HG03558 (cell line): ENCODE data around the gene LSAMP.
A peak's percentile ranks its signal among the peaks of the same experiment; 100 is the strongest.
"Not testable (repeated sequence)": the region's sequence is repeated elsewhere in the genome, so short reads cannot be mapped to it uniquely, and the experiment has no call there.

Source experiments
- ATAC-seq: cut with Tn5 transposase; IDR thresholded peaks from one replicate; pipeline ENCODE4 v1.9.1; 2021; ENCODE audit warnings: moderate number of reproducible peaks; ENCODE audit not compliant: unreplicated experiment; ENCODE audit errors: extremely low read depth

Gene LSAMP

DNA sequence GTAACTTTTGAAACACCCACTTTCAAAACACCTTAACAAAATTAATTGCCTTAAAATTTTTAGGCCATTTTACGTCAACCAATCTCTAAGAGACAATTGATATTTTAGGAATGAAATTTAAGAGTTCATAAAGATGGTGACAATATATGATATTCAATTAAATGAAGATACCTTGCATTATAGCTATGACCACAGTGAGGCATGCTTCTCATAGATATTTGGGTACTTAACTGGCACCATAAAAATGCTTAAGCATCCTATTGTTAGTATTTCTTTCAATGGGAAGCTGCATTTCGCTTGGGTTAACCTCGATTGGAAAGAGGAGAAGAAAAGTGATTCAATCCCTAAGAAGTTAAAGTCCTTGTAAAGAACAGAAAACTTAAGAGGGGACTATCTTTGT is 613.0 kb downstream of the LSAMP start:
- ATAC-seq: no peak

DNA sequence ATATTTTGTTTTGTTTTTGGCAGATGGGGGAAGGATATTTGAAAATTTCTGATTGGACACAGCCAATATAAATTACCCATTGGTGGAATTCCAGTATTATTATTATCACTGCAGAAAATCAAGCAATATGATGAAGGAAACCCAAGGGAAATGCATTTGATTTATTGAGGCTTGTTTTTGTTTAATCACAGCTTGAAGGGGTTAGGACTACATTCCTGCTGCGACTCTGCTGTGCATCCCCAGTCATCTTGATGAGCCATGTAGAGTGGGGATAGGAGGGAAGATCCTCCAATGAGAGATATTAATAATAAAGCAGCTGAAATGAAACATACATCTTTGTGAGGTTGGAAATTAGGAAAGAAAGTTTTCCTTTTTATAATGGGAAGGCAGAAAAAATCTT is 613.4 kb downstream of the LSAMP start:
- ATAC-seq: no peak

DNA sequence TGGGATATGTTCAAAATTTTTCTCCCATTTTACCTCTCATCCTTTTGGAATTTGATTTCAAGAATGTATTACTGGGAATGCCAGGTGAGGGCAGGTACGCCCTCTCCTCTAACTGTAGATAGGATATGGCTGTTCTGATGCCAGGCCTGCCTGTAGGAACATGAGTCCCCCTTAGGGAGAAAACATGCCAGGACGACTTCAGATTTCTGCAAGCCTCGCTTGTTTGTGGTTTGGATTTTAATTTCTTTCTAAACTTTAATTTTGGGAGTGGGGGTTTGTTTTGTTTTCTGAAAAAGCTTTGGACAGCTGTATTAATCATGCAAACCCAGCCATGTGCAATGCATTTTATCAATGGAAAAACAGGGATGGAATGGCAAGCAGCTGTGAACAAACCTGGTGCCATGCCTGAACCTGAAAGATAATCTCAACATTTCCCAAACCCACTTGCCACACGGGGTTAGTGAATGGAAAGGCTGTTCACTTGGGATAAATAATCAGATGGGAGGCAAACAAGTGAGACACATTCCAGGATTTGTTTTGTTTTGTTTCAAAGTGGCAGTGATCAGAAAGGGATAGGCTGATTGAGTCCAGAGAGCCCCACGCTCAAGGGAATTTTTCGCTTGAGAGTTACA is 614.4 kb downstream of the LSAMP start:
- ATAC-seq: no peak

DNA sequence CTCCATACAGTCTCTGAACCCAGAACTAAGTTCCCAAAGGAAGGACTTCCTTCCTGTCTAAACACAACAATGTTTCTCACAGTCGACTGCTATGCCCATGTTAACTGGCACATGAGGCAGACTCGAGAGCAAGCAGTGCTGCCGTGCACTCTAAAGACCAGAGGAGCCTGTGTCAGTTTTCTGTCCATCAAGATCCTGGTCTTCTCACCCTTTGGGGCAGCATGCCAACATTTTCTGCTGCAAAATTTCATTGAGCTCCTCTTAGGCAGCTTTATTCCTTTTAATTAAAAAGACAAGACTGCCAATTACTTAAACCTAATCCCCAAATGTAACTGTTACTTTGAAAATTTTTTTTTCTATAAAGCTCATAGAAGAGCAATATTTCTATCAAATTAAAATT is 616.9 kb downstream of the LSAMP start:
- no peak for ATAC-seq

DNA sequence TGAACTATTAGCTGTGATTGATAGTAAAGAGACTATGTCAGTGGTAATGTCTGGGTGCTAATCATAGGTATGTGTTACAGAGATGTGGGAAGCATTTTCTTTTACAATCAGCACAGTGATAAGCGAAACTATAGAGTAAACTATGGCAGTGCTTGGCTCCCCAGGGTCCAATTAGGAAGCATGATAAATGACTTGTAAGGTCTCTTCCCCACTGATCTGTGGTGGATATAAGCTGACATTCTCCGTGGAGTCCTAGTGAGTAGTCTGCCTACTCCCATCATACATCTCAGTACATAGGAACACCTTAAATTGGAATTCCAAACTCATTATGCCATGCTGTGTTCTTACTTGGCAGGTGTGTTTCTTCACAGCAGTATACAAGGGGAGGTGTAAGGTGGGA is 617.8 kb downstream of the LSAMP start:
- ATAC-seq: no peak

DNA sequence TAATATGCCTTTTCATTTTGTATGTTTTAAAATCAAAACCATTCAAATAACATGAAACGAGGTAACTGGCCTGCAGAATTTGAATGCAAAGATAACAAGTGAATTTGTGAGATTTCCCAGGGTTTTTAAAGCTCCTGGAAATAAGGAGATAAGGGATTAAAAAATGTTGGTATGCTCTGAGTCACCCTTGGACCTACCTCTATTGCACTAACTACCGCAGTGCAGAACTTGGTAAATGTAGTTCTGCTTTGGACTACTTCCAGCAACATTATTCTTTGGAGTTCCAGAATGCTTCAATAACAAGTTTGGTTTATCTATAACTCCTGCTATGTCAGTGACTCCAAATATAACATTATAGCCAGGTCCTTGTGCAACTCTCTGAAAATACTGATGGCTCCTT is 620.2 kb downstream of the LSAMP start:
- ATAC-seq: no peak

DNA sequence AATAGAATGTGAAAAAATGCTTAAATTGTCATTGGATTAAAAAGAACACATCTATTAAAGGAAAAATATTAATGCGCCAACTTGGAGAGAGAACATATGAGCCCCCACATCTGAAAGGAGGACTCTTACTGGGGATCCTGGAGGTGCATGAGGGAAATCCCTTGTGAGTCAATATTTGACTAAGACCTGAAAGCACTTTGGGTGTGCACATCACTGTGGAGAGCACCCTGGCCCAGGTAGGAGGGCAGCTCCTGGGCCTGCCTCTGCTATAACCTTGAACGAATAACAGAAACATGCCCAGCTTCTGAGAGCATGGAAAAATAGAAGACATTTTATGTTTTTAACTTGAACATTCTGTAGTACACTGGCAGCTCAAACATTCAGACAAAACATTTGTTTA is 622.2 kb downstream of the LSAMP start:
- ATAC-seq: no peak

DNA sequence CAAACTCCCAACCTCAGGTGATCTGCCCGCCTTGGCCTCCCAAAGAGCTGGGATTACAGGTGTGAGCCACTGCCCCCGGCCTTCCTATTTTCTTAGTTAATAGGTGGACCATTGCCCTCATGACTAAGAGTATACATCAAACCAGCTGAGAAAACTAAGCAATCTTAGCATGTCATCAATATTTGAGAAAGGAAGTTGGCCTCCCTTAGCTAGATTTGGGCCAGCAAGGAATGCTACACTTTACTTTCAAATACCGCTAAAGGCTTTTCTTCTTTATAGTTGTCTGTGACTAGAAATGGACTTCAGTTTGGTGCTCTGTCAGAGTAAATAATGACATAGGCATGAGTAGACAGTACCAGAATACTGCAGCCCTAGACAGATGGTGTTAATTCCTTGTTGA is 622.7 kb downstream of the LSAMP start:
- ATAC-seq: no peak

DNA sequence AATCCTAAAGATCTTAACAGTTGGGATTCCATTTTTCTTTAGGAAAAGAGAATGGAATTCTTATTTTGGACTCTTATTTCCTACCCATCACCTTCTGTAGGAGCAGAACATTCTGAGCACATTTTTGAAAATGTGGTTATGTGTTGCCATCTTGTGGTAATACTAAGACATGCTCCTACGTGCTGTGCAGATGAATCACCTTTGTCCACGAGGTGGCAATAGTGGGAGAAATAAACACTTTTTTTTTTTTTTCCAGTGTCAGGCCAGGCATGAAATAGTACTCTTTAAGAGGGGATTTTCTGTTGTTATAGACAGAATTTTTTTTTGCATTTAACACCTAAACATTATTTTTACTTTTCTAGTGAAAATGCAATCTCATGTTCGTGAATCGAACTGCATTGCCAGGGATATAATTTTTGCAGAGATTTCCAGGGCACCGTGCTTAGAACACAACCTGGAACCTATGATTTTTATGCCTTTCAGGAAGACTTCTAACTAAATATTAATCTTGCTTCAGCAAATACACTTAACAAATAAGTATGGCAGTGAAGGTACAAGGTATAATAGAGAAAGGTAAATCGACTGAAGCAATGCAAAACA is 625.4 kb downstream of the LSAMP start:
- ATAC-seq: peak; percentile 90

DNA sequence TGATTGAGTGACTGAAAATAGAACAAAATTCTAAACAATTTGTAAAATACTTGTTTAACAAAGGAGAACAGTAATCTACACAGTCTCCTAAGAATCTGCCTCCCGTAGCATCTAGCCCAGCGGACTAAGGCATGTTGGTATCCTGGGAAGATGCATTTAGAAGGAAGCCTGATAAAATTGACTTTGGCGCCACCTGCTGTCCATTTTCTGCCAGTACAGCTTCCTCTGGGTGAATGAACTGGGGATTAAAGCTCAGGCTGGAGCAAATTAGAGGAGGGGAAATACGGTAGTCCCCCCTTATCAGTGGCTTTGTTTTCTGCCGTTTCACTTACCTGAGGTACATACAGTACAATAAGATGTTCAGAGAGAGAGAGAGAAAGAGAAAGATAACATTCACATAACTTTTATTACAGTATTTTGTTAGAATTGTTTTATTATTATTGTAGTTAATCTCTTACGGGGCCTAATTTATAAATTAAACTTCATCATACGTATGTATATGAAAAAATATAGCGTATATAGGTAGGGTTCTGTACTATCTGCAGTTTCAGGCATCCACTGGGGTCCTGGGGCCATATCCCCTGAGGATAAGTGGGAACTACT is 630.4 kb downstream of the LSAMP start:
- no peak for ATAC-seq

DNA sequence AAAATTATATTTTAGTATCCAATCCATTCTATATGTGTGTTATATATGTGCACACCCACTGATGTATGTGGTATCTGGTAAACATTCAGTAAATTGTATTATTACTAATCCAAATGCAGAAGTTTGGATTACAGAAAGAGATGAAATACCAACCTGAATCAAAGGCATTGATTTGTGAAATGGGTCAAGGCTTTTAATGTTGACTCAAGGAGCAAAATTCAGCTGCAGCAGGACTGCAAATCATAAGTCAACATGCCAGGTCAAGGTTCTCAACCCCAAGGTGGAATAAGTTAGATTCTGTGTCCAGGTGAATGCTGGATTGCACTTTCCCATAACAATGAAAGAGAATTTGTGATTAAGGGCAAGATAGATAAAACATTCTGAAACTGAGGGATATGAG is 631.3 kb downstream of the LSAMP start:
- no peak for ATAC-seq

DNA sequence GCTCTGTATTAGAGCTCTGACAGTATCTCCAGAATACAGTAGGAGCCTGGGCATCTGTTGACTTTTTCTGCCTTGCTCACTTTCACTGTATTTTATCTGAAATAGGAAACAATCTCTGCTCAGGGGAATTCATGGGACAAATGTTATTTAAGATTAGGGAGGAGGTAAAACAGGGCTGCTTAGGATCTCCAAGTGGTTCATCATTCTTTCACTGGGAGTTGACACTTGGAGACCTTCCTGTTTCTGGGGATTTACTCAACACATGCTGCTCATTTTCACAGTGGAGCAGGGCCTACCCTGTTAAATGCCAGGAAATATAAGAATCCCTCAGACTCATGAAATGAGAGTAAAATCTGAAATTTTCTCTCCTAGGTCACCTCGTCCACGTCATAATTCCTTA is 636.5 kb downstream of the LSAMP start:
- no peak for ATAC-seq

DNA sequence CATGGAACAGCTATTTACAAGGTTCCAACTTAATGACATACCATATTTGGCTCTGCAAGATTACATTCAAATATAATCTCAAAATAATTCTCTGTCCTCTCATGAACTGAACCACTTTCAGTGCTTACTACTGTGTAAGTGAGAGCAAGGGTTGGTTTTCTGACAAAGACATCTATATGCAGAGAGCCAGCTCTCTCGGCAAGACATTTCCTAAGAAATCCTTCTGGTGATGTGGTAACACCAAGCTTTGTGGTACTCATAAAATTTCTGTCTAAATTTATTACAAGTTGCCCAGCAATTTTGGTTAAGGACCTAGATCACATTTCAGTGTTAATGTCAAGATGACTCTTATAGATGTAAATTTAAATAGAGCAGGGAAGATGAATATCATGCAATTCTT is 637.0 kb downstream of the LSAMP start:
- no peak for ATAC-seq

DNA sequence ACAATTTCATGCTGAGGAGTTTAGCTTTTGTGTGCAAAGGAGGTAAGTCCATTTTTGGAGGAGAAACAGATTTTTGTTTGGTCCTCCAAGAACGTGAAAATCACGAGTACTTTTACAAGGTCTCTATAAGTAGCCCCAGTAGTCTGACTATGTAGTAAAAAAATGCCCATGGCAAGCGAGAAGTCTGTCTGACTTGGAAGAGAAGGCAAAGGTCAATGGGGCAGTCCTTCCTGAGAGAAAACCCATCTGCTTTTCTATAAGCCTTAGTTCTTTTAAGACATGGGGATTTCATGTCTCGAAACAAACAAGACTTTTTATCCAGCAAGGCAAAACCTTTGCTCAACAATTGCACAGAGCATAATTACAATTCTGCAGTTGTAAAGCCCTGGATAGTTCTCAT is 638.8 kb downstream of the LSAMP start:
- no peak for ATAC-seq

DNA sequence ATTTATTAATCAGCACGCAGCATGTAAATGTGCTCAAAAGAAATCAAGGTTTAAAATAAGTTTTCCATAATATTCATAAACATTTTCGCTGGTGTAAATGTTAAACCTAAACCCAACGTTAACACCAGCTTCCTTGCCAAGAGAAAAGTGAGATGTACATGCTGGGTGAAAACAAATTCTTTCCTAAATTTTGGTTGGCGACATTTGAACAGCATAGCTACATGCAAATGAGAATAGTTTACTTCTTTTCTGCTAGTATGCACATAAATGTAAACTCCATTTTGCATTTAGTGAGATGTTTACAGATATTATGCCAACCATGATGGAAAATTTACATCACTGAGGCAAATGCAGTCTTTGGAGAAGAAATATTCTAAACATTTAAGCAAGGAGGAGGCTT is 639.8 kb downstream of the LSAMP start:
- no peak for ATAC-seq

DNA sequence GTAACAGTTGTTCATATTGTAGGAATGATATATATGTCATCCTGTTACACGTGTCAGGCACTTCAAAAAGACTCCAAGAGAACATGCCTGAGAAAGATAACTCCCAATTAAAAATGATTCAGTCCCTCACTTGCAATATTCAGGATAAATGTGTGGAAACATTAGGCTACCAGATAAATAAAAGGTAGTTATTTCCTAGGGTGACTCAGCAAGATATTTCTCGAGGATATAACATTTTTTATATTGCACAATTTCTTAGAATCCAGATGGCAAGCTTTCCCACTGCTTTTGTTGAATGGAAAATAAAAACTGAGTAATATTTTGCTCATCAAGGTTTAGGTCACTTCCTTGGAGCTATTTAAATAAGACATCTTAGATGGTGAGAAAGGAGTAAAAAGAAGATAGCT is 640.6 kb downstream of the LSAMP start:
- ATAC-seq: no peak

DNA sequence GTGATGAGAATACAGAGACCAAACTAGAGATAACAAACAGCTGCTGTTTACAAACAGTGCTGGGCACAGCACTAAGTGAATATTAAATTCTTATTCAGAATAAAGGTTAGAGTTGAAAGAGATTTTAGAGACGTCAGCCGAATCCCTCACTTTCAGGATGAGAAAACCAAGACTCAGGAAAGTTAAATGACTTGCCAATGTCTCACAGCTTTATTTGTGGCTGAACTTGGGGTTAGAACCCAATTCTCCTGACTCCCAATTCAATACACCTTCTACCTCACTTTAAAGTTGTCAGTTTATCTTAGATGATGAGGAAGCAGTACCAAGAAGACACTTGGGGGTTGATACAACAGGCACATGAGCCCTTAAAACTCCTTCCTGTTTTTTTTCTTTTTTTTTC is 641.1 kb downstream of the LSAMP start:
- ATAC-seq: no peak

DNA sequence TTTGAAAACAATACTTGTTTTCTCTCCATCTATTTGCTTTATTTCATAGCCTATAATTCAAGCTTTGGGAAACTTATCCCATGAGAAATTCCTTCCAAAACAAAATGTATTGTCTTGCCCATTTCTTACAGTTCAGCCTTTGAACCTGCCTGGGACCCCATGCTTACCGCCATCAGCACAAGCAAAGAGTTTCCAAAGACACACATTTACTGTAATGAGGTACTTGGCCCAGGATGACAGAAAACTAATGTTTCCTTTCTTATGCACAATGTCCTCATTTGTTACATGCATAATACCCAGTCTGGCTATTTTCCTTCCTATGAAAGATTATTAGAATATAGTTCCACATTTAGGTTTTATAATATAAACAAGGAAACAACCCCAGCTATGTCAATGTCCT is 641.6 kb downstream of the LSAMP start:
- no peak for ATAC-seq

DNA sequence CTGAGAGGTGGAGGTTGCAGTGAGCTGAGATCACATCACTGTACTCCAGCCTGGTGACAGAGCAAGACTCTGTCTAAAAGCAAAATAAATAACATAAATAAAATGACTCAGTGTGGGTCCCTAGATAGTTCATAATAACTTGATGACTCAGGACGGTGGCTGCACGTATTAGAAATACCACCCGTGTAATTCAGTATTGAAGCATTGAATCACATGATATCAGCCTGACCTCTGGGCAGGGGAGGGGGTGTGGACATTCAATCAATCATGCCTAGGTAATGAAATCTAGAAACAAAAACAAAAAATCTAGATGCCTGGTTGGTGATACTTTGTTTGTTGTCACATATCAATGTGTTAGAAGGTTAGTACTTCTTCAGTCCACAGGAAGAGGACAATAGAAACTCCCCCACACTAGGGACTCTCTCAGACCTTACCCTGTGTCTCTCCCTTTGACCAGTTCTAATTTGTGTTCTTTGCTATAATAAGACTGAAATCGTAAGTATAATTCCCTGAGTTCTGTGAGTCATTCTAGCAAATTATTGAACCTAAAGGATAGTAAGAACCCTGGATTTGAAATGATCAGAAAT is 644.7 kb downstream of the LSAMP start:
- no peak for ATAC-seq

DNA sequence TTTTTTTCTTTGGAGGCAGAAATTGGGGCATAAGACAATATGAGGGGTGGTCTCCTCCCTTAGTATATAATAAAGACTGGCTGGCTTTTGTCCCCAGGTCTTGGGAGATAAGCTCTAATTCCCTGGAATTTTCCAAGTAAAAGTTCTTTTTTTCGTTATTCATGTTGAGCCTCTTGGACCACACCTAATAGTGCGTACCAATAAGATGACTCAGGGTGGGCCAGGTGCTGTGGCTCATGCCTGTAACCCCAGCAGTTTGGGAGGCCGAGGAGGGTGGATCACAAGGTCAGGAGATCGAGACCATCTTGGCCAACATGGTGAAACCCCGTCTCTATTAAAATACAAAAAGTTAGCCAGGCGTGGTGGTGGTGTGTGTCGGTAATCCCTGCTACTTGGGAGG is 645.2 kb downstream of the LSAMP start:
- not testable (repeated sequence) for ATAC-seq

DNA sequence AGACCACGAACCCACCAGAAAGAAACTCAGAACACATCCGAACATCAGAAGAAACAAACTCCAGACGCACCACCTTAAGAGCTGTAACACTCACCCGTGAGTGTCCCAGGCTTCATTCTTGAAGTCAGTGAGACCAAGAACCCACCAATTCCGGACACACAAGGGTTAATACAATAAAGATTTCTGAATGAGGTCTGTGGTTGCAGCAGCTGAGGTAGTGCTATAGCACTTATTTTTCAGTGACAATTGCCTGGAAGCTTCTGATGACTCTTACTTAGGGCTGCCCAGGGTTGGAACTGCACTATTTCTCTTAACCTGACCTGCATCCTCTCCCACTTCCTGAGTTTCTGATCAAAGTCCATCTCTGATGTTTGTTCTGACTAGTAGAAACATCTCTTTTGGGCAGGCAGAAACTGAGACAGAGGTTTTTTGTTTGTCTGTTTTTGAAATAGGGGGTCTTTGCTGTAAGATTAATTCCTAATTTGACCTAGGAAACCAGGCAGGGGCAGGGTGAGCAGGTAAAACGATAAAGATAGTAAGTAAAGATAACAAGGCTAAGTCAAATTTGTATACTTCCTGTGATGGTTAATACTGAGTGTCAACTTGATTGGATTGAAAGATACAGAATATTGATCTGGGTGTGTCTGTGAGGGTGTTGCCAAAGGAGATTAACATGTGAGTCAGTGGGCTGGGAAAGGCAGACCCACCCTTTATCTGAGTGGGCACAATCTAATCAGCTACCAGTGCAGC is 652.9 kb downstream of the LSAMP start:
- ATAC-seq: peak; percentile 55
